ENCODE data around the gene ACOT9. TPM values are rescaled to one million over a fixed set of nuclear protein-coding genes. Genes with fewer than 3 reads are reported as not detected.

ACOT9 gene
- total RNA-seq, 1 donor from 2014 or later = 52.7 TPM

- Histone ChIP-seq H3K79me2 (ENCODE audit: low read depth) (no peaks in the 10 kb centered on the region), H3K27ac (no peak overlapping the region), H2AFZ (replicated peaks) (no peak overlapping the region), H3K4me1 (no peaks in the 10 kb centered on the region), H3K4me3 (no peak overlapping the region), H3K9ac (no peak overlapping the region), H3K36me3 (no peaks in the 10 kb centered on the region), H3K27me3 (no peaks in the 10 kb centered on the region), H3F3A (ENCODE audit: low read depth) (no peaks in the 10 kb centered on the region), H3K4me2 (no peak overlapping the region), H4K20me1 (ENCODE audit: low read depth) (no peaks in the 10 kb centered on the region), H3K9me3 (ENCODE audit: low read depth) (no peaks in the 10 kb centered on the region)
- no peaks in the 10 kb centered on the region for H3K36me3 Mint-ChIP-seq
- peaks cover 7% of the 10 kb centered on the region for H3K27me3 Mint-ChIP-seq (ENCODE audit: insufficient read depth, low read depth)
- H3K9me3 Mint-ChIP-seq = no peaks in the 10 kb centered on the region
- no peak overlapping the region for H3K4me3 Mint-ChIP-seq
- H3K4me1 Mint-ChIP-seq = no peaks in the 10 kb centered on the region
- no peak for DNase-seq (ENCODE audit: low spot score)
- H3K27ac Mint-ChIP-seq = no peak overlapping the region
- TF ChIP-seq EZH2 (IDR thresholded peaks at IDR 0.05) (no peak), EZH2phosphoT487 (IDR thresholded peaks at IDR 0.05) (no peak)
These were observed 11.6 kb upstream of the ACOT9 start for GRCh38 chrX:23754664-23755063.

- Histone ChIP-seq H3K9ac (no peak overlapping the region), H3K4me3 (no peak overlapping the region)
These were observed 9.8 kb upstream of the ACOT9 start for GRCh38 chrX:23752740-23753415.

DNA sequence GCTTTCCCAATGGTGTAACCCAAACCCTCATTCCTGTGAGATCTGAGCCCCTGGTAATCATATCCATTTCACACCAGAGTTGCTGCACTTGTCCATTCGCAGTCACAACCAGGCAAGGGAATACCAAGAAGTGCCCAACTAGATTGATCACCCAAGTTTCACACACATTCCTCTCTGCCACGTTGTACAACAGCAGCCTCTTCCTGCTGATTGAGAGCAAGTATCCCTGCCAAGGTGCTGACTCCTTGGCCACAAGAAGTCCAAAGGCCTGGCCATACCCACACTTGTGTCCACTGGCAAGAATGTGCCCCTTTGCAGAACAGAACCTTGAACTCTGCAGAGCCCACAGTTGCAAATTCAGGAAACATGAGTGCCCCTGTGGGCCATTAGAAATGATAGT is 6.5 kb upstream of the ACOT9 start:
- H3K27me3 Mint-ChIP-seq (ENCODE audit: insufficient read depth, low read depth) = peaks cover 7% of the 10 kb centered on the region
- Histone ChIP-seq H3K79me2 (ENCODE audit: low read depth) (no peaks in the 10 kb centered on the region), H3K9me3 (ENCODE audit: low read depth) (no peaks in the 10 kb centered on the region), H3K4me1 (no peaks in the 10 kb centered on the region), H3K4me2 (no peak overlapping the region), H4K20me1 (ENCODE audit: low read depth) (no peaks in the 10 kb centered on the region), H3K27ac (no peak overlapping the region), H2AFZ (replicated peaks) (no peak overlapping the region), H3F3A (ENCODE audit: low read depth) (no peaks in the 10 kb centered on the region), H3K36me3 (no peaks in the 10 kb centered on the region), H3K27me3 (no peaks in the 10 kb centered on the region), H3K4me3 (no peak overlapping the region), H3K9ac (no peak overlapping the region)
- TF ChIP-seq CTCF (IDR thresholded peaks at IDR 0.05) (no peak), EZH2 (IDR thresholded peaks at IDR 0.05) (no peak), EZH2phosphoT487 (IDR thresholded peaks at IDR 0.05) (no peak)
- H3K9me3 Mint-ChIP-seq = no peaks in the 10 kb centered on the region
- no peaks in the 10 kb centered on the region for H3K36me3 Mint-ChIP-seq
- no peaks in the 10 kb centered on the region for H3K4me1 Mint-ChIP-seq
- H3K27ac Mint-ChIP-seq = no peak overlapping the region
- no peak overlapping the region for H3K4me3 Mint-ChIP-seq
- no peak for DNase-seq (ENCODE audit: low spot score)

More at GRCh38 chrX:23752740-23753415, 9.8 kb upstream of the ACOT9 start:
- TF ChIP-seq EZH2phosphoT487 (IDR thresholded peaks at IDR 0.05) = no peak
- no peak for TF ChIP-seq CTCF (IDR thresholded peaks at IDR 0.05)
- TF ChIP-seq EZH2 (IDR thresholded peaks at IDR 0.05) = no peak
- no peaks in the 10 kb centered on the region for H3K4me1 ChIP-seq
- H4K20me1 ChIP-seq (ENCODE audit: low read depth) = no peaks in the 10 kb centered on the region
- H3K36me3 ChIP-seq = no peaks in the 10 kb centered on the region
- H3K27me3 ChIP-seq = no peaks in the 10 kb centered on the region
- no peaks in the 10 kb centered on the region for H3F3A ChIP-seq (ENCODE audit: low read depth)
- Mint-ChIP-seq H3K27ac (no peak overlapping the region), H3K36me3 (no peaks in the 10 kb centered on the region), H3K4me1 (no peaks in the 10 kb centered on the region), H3K9me3 (no peaks in the 10 kb centered on the region), H3K27me3 (ENCODE audit: insufficient read depth, low read depth) (peaks cover 7% of the 10 kb centered on the region), H3K4me3 (no peak overlapping the region)
- H3K27ac ChIP-seq = no peak overlapping the region
- H3K9me3 ChIP-seq (ENCODE audit: low read depth) = no peaks in the 10 kb centered on the region
- no peak overlapping the region for H2AFZ ChIP-seq (replicated peaks)
- no peak for DNase-seq (ENCODE audit: low spot score)
- no peak overlapping the region for H3K4me2 ChIP-seq
- H3K79me2 ChIP-seq (ENCODE audit: low read depth) = no peaks in the 10 kb centered on the region

DNA sequence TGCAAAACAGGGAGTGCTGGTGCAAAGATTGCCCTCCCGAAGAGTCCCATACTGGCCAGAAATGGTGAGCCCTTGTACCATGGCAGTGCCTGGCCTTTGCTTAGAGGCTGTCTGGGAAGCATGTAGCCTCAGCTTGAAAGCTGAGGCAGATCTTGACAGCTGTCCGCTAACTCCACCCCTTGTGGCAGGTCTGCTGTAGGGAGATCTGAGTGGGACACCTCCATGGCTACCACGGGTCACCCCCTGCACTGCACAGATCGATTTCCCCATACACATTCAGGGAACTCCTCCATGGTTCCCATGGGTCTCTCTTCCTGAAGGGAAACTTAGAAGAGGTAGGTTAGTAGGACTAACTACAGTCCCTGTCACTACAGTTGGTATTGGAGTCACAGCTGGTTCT is 6.1 kb upstream of the ACOT9 start:
- H3K4me3 Mint-ChIP-seq = no peak overlapping the region
- no peak overlapping the region for H2AFZ ChIP-seq (replicated peaks)

More for the DNA sequence above, 6.1 kb upstream of the ACOT9 start:
- Mint-ChIP-seq H3K27ac (no peak overlapping the region), H3K9me3 (no peaks in the 10 kb centered on the region), H3K36me3 (no peaks in the 10 kb centered on the region), H3K4me1 (no peaks in the 10 kb centered on the region), H3K27me3 (ENCODE audit: insufficient read depth, low read depth) (peaks cover 5% of the 10 kb centered on the region)
- Histone ChIP-seq H3K9ac (no peak overlapping the region), H3F3A (ENCODE audit: low read depth) (no peaks in the 10 kb centered on the region), H3K9me3 (ENCODE audit: low read depth) (no peaks in the 10 kb centered on the region), H3K36me3 (no peaks in the 10 kb centered on the region), H3K27me3 (no peaks in the 10 kb centered on the region), H4K20me1 (ENCODE audit: low read depth) (no peaks in the 10 kb centered on the region), H3K4me1 (no peaks in the 10 kb centered on the region), H3K79me2 (ENCODE audit: low read depth) (no peaks in the 10 kb centered on the region), H3K27ac (no peak overlapping the region), H3K4me2 (no peak overlapping the region), H3K4me3 (no peak overlapping the region)
- no peak for TF ChIP-seq EZH2 (IDR thresholded peaks at IDR 0.05)
- no peak for TF ChIP-seq CTCF (IDR thresholded peaks at IDR 0.05)
- no peak for TF ChIP-seq EZH2phosphoT487 (IDR thresholded peaks at IDR 0.05)
- no peak for DNase-seq (ENCODE audit: low spot score)
